H1 (cell line): Measurements from ENCODE around the gene SSU72.

Source experiments
- EP300 ChIP-seq, 2 experiments: IDR thresholded peaks; 1 replicate in 1 of 2; 2 replicates in 1 of 2; pipeline ENCODE4 v1.6.1; 2011 to 2012; ENCODE audit warnings: low read depth in 2 of 2, low read length in 2 of 2, mild to moderate bottlenecking in 2 of 2, borderline replicate concordance in 1 of 2, inconsistent platforms in 1 of 2, moderate library complexity in 1 of 2
- EZH2 ChIP-seq: fragments of 200-600 bp; sonication (generic); IDR thresholded peaks from 2 replicates; pipeline ENCODE4 v1.7.1; 2012; ENCODE audit warnings: low read depth, mild to moderate bottlenecking, moderate library complexity, low read length, inconsistent platforms; ENCODE audit not compliant: severe bottlenecking
- JUN ChIP-seq: IDR thresholded peaks from 2 replicates; pipeline ENCODE4 v1.6.1; 2011; ENCODE audit warnings: low read depth, mild to moderate bottlenecking, improper control_type of control experiment, low read length
- MAX ChIP-seq: IDR thresholded peaks from 2 replicates; pipeline ENCODE4 v1.6.1; 2012; ENCODE audit warnings: inconsistent platforms

GRCh38 chr1:1538989-1539309 lies 35.7 kb downstream of the SSU72 start:
- no peak for TF ChIP-seq EP300 (IDR thresholded peaks at IDR 0.05; ENCODE audit: borderline replicate concordance in 1 of 2, low read depth in 2 of 2, low read length in 2 of 2)
- no peak for TF ChIP-seq JUN
- no peak for TF ChIP-seq EZH2
- no peak for TF ChIP-seq MAX
